IMR-90 (cell line): Measurements from ENCODE around the gene DRAXIN. TPM values are rescaled to one million over a fixed set of nuclear protein-coding genes. Genes with fewer than 3 reads are reported as not detected.

Source experiments
- ATAC-seq: fragments of 200-7000 bp; cut with Tn5 transposase; 2 replicates; pipeline ENCODE4 v1.9.1; 2020; ENCODE audit warnings: low read depth, mild to moderate bottlenecking, moderate library complexity
- BruUV-seq: library from RNA; stranded (reverse); fragments of 400-500 nt; replicated peaks from 2 replicates; lab custom pipeline; 2021; lab: Mats Ljungman, UMichigan
- CTCF ChIA-PET: fragments of 300-600 bp; formaldehyde crosslinking; extraction: SDS; loops from one replicate; lab custom pipeline; 2021; ENCODE audit warnings: antibody characterized with exemption; lab: Yijun Ruan, JAX
- POLR2A ChIA-PET: fragments of 300-600 bp; sonication (Branson Sonifier 250); formaldehyde crosslinking; loops from one replicate; lab custom pipeline; 2022; ENCODE audit warnings: antibody characterized with exemption; ENCODE audit not compliant: unreplicated experiment; lab: Charles Lee
- DNase-seq: peaks from one replicate; pipeline ENCODE4 v3.0.0; 2013
- H2AFZ ChIP-seq: replicated peaks from 2 replicates; pipeline ENCODE3; 2013; ENCODE audit warnings: low read length, mild to moderate bottlenecking; ENCODE audit not compliant: poor library complexity
- H2AK5ac ChIP-seq: 2 replicates; pipeline ENCODE4 v1.6.1; 2013; ENCODE audit warnings: low read depth, low read length, inconsistent platforms
- H2AK9ac ChIP-seq: replicated peaks from 2 replicates; pipeline ENCODE3; 2013; ENCODE audit warnings: mild to moderate bottlenecking, low read depth, low read length, moderate library complexity; ENCODE audit not compliant: poor library complexity
- H2BK120ac ChIP-seq: 2 replicates; pipeline ENCODE4 v1.6.1; 2013; ENCODE audit warnings: low read depth, low read length, inconsistent platforms
- H2BK15ac ChIP-seq: 3 replicates; pipeline ENCODE4 v1.6.1; 2013; ENCODE audit warnings: low read depth, low read length, inconsistent platforms
- H2BK20ac ChIP-seq: 2 replicates; pipeline ENCODE4 v1.6.1; 2013; ENCODE audit warnings: low read depth, mild to moderate bottlenecking, inconsistent platforms, low read length, moderate library complexity
- H2BK5ac ChIP-seq: 2 replicates; pipeline ENCODE4 v1.6.1; 2013; ENCODE audit warnings: mild to moderate bottlenecking, low read depth, low read length, inconsistent platforms; ENCODE audit not compliant: poor library complexity, severe bottlenecking
- H3K14ac ChIP-seq: replicated peaks from 2 replicates; pipeline ENCODE4 v1.6.1; 2013; ENCODE audit warnings: low read depth, low read length, inconsistent platforms
- H3K18ac ChIP-seq: 2 replicates; pipeline ENCODE4 v1.6.1; 2013; ENCODE audit warnings: low read depth, low read length, control low read depth
- H3K23ac ChIP-seq: 2 replicates; pipeline ENCODE4 v1.6.1; 2013; ENCODE audit warnings: low read depth, low read length, inconsistent platforms
- H3K27ac ChIP-seq: 2 replicates; pipeline ENCODE4 v1.5.1; 2013; ENCODE audit warnings: mild to moderate bottlenecking, control low read depth, low read length; ENCODE audit not compliant: insufficient read depth
- H3K27me3 ChIP-seq: 2 replicates; pipeline ENCODE4 v1.6.1; 2013; ENCODE audit warnings: low read length; ENCODE audit not compliant: control insufficient read depth, insufficient read depth
- H3K36me3 ChIP-seq: 2 replicates; pipeline ENCODE4 v1.6.1; 2013; ENCODE audit warnings: low read length, mixed read lengths; ENCODE audit not compliant: control insufficient read depth, insufficient read depth
- H3K4ac ChIP-seq: 2 replicates; pipeline ENCODE4 v1.6.1; 2013; ENCODE audit warnings: low read depth, low read length, inconsistent platforms
- H3K4me1 ChIP-seq: 2 replicates; pipeline ENCODE4 v1.6.1; 2013; ENCODE audit warnings: low read length, mixed read lengths; ENCODE audit not compliant: control insufficient read depth, insufficient read depth
- H3K4me2 ChIP-seq: 2 replicates; pipeline ENCODE4 v1.6.1; 2013; ENCODE audit warnings: low read depth, mild to moderate bottlenecking, control low read depth, low read length, moderate library complexity
- H3K4me3 ChIP-seq: 2 replicates; pipeline ENCODE4 v1.5.1; 2013; ENCODE audit warnings: low read depth, mild to moderate bottlenecking, control low read depth, low read length, moderate library complexity; ENCODE audit not compliant: insufficient read depth
- H3K56ac ChIP-seq: 2 replicates; pipeline ENCODE4 v1.6.1; 2013; ENCODE audit warnings: low read length, inconsistent platforms; ENCODE audit not compliant: insufficient read depth; ENCODE audit errors: extremely low read depth
- H3K79me1 ChIP-seq, 2 experiments: 2 replicates each; pipeline ENCODE4 v1.6.1; 2013; ENCODE audit warnings: low read length in 2 of 2, inconsistent platforms in 1 of 2, low read depth in 1 of 2
- H3K9ac ChIP-seq: 2 replicates; pipeline ENCODE4 v1.6.1; 2013; ENCODE audit warnings: low read depth, low read length, control low read depth
- H3K9me1 ChIP-seq: 2 replicates; pipeline ENCODE4 v1.6.1; 2013; ENCODE audit warnings: low read length, inconsistent platforms; ENCODE audit not compliant: insufficient read depth
- H3K9me3 ChIP-seq: 2 replicates; pipeline ENCODE4 v1.6.1; 2013; ENCODE audit warnings: low read length; ENCODE audit not compliant: control insufficient read depth, insufficient read depth
- H4K20me1 ChIP-seq: 2 replicates; pipeline ENCODE4 v1.6.1; 2013; ENCODE audit warnings: low read length, inconsistent platforms; ENCODE audit not compliant: insufficient read depth
- H4K5ac ChIP-seq: 2 replicates; pipeline ENCODE4 v1.6.1; 2013; ENCODE audit warnings: mild to moderate bottlenecking, low read depth, low read length, control low read depth
- H4K8ac ChIP-seq, 2 experiments: 2 replicates each; pipeline ENCODE4 v1.6.1; 2013; ENCODE audit warnings: low read depth in 2 of 2, low read length in 2 of 2, control low read depth in 1 of 2, inconsistent platforms in 1 of 2
- H4K91ac ChIP-seq: 2 replicates; pipeline ENCODE4 v1.6.1; 2013; ENCODE audit warnings: low read depth, low read length, inconsistent platforms; ENCODE audit not compliant: insufficient read depth
- BHLHE40 ChIP-seq: fragments of 150-350 bp; IDR thresholded peaks from 2 replicates; pipeline ENCODE4 v1.6.1; 2016; ENCODE audit warnings: mild to moderate bottlenecking, low read depth, low read length
- CEBPB ChIP-seq: IDR thresholded peaks from 2 replicates; pipeline ENCODE4 v1.6.1; 2012; ENCODE audit warnings: low read depth, low read length, improper control_type of control experiment
- CHD1 ChIP-seq: IDR thresholded peaks from 2 replicates; pipeline ENCODE4 v1.6.1; 2012; ENCODE audit warnings: low read depth, low read length, improper control_type of control experiment
- FOS ChIP-seq: fragments of 150-350 bp; IDR thresholded peaks from 2 replicates; pipeline ENCODE4 v1.6.1; 2016; ENCODE audit warnings: low read depth, low read length
- MAFK ChIP-seq: IDR thresholded peaks from 2 replicates; pipeline ENCODE4 v1.6.1; 2012; ENCODE audit warnings: low read depth, low read length, improper control_type of control experiment
- MAZ ChIP-seq: IDR thresholded peaks from 2 replicates; pipeline ENCODE4 v1.6.1; 2012; ENCODE audit warnings: low read depth, mild to moderate bottlenecking, low read length, improper control_type of control experiment, moderate library complexity, borderline replicate concordance
- MXI1 ChIP-seq: IDR thresholded peaks from 2 replicates; pipeline ENCODE4 v1.6.1; 2012; ENCODE audit warnings: low read depth, mild to moderate bottlenecking, low read length, moderate library complexity, borderline replicate concordance
- NFE2L2 ChIP-seq: fragments of 150-350 bp; IDR thresholded peaks from 2 replicates; pipeline ENCODE4 v1.6.1; 2016; ENCODE audit warnings: low read depth, mild to moderate bottlenecking, low read length
- POLR2A ChIP-seq: IDR thresholded peaks from 2 replicates; pipeline ENCODE4 v1.6.1; 2012; ENCODE audit warnings: mild to moderate bottlenecking, low read depth, low read length
- RAD21 ChIP-seq: IDR thresholded peaks from 2 replicates; pipeline ENCODE4 v1.6.1; 2012; ENCODE audit warnings: low read length, improper control_type of control experiment
- RCOR1 ChIP-seq: IDR thresholded peaks from 2 replicates; pipeline ENCODE4 v1.6.1; 2012; ENCODE audit warnings: mild to moderate bottlenecking, low read length, improper control_type of control experiment; ENCODE audit not compliant: insufficient replicate concordance
- RFX5 ChIP-seq: IDR thresholded peaks from 2 replicates; pipeline ENCODE4 v1.8.0; 2012; ENCODE audit warnings: low read depth, mild to moderate bottlenecking, low read length, moderate library complexity
- SMC3 ChIP-seq: fragments of 150-350 bp; IDR thresholded peaks from 2 replicates; pipeline ENCODE4 v1.6.1; 2016; ENCODE audit warnings: low read depth, mild to moderate bottlenecking, antibody characterized with exemption, low read length, moderate library complexity
- USF2 ChIP-seq: fragments of 150-350 bp; IDR thresholded peaks from 2 replicates; pipeline ENCODE4 v1.6.1; 2017; ENCODE audit warnings: mild to moderate bottlenecking, antibody characterized with exemption, low read length, low read depth
- WGBS, 2 experiments: methylation state at CpG; one replicate each; pipeline versions ENCODE4 v1.1.5 to v1.1.7; 2013; ENCODE audit warnings: missing lambda C conversion rate in 2 of 2; ENCODE audit not compliant: insufficient read length in 1 of 2; ENCODE audit errors: extremely low coverage in 2 of 2; 5-methylcytosine and 5-hydroxymethylcytosine counted together
- dilution Hi-C: fragments of 300-500 bp; cut with HindIII; formaldehyde crosslinking; loops from one replicate; pipeline ENCODE4 v1.14.3; 2018; ENCODE audit warnings: low sequenced_read_pairs; ENCODE audit not compliant: unreplicated experiment
- in situ Hi-C: fragments of 300-500 bp; cut with MboI; formaldehyde crosslinking; loops from 3 replicates; pipeline ENCODE4 v1.14.3; 2019; ENCODE audit warnings: low sequenced_read_pairs, inconsistent platforms, mixed read lengths
- intact Hi-C: fragments of 100-400 bp; cut with micrococcal nuclease; formaldehyde crosslinking; loops from 2 replicates; pipeline ENCODE4 v1.10.0; 2022
- polyA plus RNA-seq, 3 experiments: library from polyadenylated mRNA; depleted of rRNA; stranded (reverse); fragments of >200 nt; gene quantifications; 2 replicates each; pipeline ENCODE4 v1.2.3, GENCODE V29; 2012; ENCODE audit warnings: low replicate concordance in 1 of 3
- total RNA-seq: library from RNA; depleted of rRNA; stranded (reverse); fragments of >200 nt; gene quantifications from 2 replicates; pipeline ENCODE4 v1.2.3, GENCODE V29; 2012
- TF ChIP-seq, protein P1 (sequence below): conservative IDR thresholded peaks from 2 replicates; pipeline ENCODE4 v1.5.1; 2012; ENCODE audit warnings: mild to moderate bottlenecking, low read depth, low read length, improper control_type of control experiment
- TF ChIP-seq, protein P2 (sequence below): fragments of 150-350 bp; IDR thresholded peaks from 2 replicates; pipeline ENCODE4 v1.6.1; 2016; ENCODE audit warnings: low read depth, mild to moderate bottlenecking, low read length, moderate library complexity, borderline replicate concordance

The DRAXIN gene
- total and polyA plus RNA-seq, 2 of the 4 experiments (the other 2 are of a cell fraction) = under 0.01 to 0.02 TPM

DNA sequence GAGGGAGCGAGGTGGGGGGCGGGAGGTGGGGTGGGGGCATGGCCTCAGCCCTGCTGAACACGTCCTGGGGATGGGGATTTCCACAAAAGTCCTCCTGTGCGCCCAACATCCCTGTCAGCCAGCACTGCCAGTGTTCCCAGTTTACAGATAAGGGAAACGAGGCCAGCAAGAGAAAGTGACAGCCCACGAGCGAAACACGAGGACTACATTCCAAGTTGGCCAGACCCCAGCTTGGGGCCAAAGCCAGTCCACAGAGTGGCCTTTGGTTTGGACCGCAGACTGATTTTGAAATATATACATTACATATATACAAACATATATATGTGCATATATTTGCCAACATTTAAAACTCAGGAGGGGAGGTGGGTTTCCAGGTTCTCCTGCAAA is 42.3 kb upstream of the DRAXIN start:
- no peak for DNase-seq
- ChIA-PET CTCF (interaction anchor here (0.7 kb wide), 1 partner anchor 123 kb away, joined by 4 read pairs; no protein-coding TSS in a partner anchor), POLR2A (no interaction called here)

More for the DNA sequence above, 42.3 kb upstream of the DRAXIN start:
- Histone ChIP-seq H4K8ac (no peak overlapping the region), H4K20me1 (no peaks in the 10 kb centered on the region; the same call in 1 of the 2 replicates), H3K4ac (no peak overlapping the region), H3K9me1 (no peaks in the 10 kb centered on the region), H3K14ac (no peak overlapping the region), H2BK5ac (no peak overlapping the region), H2BK20ac (no peak overlapping the region), H3K4me2 (no peak overlapping the region), H2AK9ac (no peak overlapping the region), H3K27me3 (peaks cover 24% of the 10 kb centered on the region), H3K27ac (no peak overlapping the region), H3K18ac (no peak overlapping the region), H3K4me1 (no peaks in the 10 kb centered on the region; the same call in 1 of the 2 replicates), H2AK5ac (no peak overlapping the region), H3K4me3 (no peak overlapping the region), H2BK15ac (no peak overlapping the region), H2AFZ (no peak overlapping the region), H3K36me3 (no peaks in the 10 kb centered on the region), H3K79me1 (no peaks in the 10 kb centered on the region), H4K5ac (no peak overlapping the region), H3K9ac (no peak overlapping the region), H2BK120ac (no peak overlapping the region), H4K91ac (no peak overlapping the region), H3K56ac (no peak overlapping the region), H3K23ac (no peak overlapping the region), H3K9me3 (no peaks in the 10 kb centered on the region)
- dilution Hi-C loops = no loop called here
- no TSS peak for BruUV-seq
- in situ Hi-C loops = loop anchor here (10.0 kb wide), 1 partner anchor 614 kb away; no protein-coding TSS in a partner anchor
- no CpG with 5 or more reads among the region's 9 CpGs for WGBS, 2 experiments
- intact Hi-C loops = no loop called here
- no peak for TF ChIP-seq BHLHE40
- TF ChIP-seq RCOR1 = no peak
- no peak for TF ChIP-seq POLR2A
- no peak for TF ChIP-seq CHD1
- TF ChIP-seq, protein P1, sequence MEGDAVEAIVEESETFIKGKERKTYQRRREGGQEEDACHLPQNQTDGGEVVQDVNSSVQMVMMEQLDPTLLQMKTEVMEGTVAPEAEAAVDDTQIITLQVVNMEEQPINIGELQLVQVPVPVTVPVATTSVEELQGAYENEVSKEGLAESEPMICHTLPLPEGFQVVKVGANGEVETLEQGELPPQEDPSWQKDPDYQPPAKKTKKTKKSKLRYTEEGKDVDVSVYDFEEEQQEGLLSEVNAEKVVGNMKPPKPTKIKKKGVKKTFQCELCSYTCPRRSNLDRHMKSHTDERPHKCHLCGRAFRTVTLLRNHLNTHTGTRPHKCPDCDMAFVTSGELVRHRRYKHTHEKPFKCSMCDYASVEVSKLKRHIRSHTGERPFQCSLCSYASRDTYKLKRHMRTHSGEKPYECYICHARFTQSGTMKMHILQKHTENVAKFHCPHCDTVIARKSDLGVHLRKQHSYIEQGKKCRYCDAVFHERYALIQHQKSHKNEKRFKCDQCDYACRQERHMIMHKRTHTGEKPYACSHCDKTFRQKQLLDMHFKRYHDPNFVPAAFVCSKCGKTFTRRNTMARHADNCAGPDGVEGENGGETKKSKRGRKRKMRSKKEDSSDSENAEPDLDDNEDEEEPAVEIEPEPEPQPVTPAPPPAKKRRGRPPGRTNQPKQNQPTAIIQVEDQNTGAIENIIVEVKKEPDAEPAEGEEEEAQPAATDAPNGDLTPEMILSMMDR = no peak
- no peak for TF ChIP-seq NFE2L2
- no peak for TF ChIP-seq RFX5
- no peak for TF ChIP-seq FOS
- TF ChIP-seq CEBPB = no peak
- no peak for TF ChIP-seq MAZ
- no peak for TF ChIP-seq MAFK
- TF ChIP-seq, protein P2, sequence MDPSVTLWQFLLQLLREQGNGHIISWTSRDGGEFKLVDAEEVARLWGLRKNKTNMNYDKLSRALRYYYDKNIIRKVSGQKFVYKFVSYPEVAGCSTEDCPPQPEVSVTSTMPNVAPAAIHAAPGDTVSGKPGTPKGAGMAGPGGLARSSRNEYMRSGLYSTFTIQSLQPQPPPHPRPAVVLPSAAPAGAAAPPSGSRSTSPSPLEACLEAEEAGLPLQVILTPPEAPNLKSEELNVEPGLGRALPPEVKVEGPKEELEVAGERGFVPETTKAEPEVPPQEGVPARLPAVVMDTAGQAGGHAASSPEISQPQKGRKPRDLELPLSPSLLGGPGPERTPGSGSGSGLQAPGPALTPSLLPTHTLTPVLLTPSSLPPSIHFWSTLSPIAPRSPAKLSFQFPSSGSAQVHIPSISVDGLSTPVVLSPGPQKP = no peak
- TF ChIP-seq USF2 = no peak
- no peak for TF ChIP-seq RAD21
- no peak for TF ChIP-seq SMC3
- TF ChIP-seq MXI1 = no peak
- ATAC-seq = no peak
